G401.6 (cell line): ENCODE measurements around the gene WDR59.
"Not testable (repeated sequence)": the region's sequence is repeated elsewhere in the genome, so short reads cannot be mapped to it uniquely, and the experiment has no call there.

Experiments used
- FAIRE-seq: peaks from 2 replicates; lab custom pipeline; 2012; peaks lifted over from hg19 to GRCh38; lab: Jason Lieb, UNC

The WDR59 gene

GRCh38 chr16:75011634-75012307 lies 26.8 kb upstream of the WDR59 start:
- FAIRE-seq = no peak

GRCh38 chr16:75010427-75010826 lies 25.5 kb upstream of the WDR59 start:
- no peak for FAIRE-seq

- FAIRE-seq = no peak
Measured at GRCh38 chr16:75007443-75007842, 22.5 kb upstream of the WDR59 start.

- FAIRE-seq = no peak
Measured at GRCh38 chr16:75005697-75006096, 20.8 kb upstream of the WDR59 start.

GRCh38 chr16:75004460-75004859 lies 19.5 kb upstream of the WDR59 start:
- FAIRE-seq = no peak

GRCh38 chr16:75003931-75004330 lies 19.0 kb upstream of the WDR59 start:
- no peak for FAIRE-seq

- FAIRE-seq = no peak
Measured at GRCh38 chr16:75002474-75002873, 17.6 kb upstream of the WDR59 start.

GRCh38 chr16:75000481-75001081 lies 15.7 kb upstream of the WDR59 start:
- FAIRE-seq = no peak

GRCh38 chr16:74999609-75000480 lies 14.9 kb upstream of the WDR59 start:
- no peak for FAIRE-seq

- FAIRE-seq = no peak
Measured at GRCh38 chr16:74999219-74999608, 14.3 kb upstream of the WDR59 start.

GRCh38 chr16:74998481-74999218 lies 13.7 kb upstream of the WDR59 start, which contains the start of gene ZNRF1:
TSS of gene ZNRF1 (plus strand) at chr16:74999024. CDS start at chr16:74999672, 648 bp downstream.
- FAIRE-seq = no peak

- FAIRE-seq = no peak
Measured at GRCh38 chr16:74997042-74997491, 12.1 kb upstream of the WDR59 start.

- FAIRE-seq = no peak
Measured at GRCh38 chr16:74995986-74996385, 11.1 kb upstream of the WDR59 start.

- no peak for FAIRE-seq
Measured at GRCh38 chr16:74991593-74992403, 6.9 kb upstream of the WDR59 start.

GRCh38 chr16:74991268-74991592 lies 6.3 kb upstream of the WDR59 start:
- no peak for FAIRE-seq

- no peak for FAIRE-seq
Measured at GRCh38 chr16:74990832-74991231, 5.9 kb upstream of the WDR59 start.

- not testable (repeated sequence) for FAIRE-seq
Measured at GRCh38 chr16:74989864-74990263, 4.9 kb upstream of the WDR59 start.

GRCh38 chr16:74987027-74987681 lies 2.2 kb upstream of the WDR59 start:
- no peak for FAIRE-seq

GRCh38 chr16:74984194-74984528 lies 762 bp downstream of the WDR59 start:
- FAIRE-seq = no peak

- FAIRE-seq = no peak
Measured at GRCh38 chr16:74982256-74982655, 2.7 kb downstream of the WDR59 start.

- FAIRE-seq = no peak
Measured at GRCh38 chr16:74975591-74975990, 9.3 kb downstream of the WDR59 start.
